ENCODE data around the gene FGA.

The FGA gene

DNA sequence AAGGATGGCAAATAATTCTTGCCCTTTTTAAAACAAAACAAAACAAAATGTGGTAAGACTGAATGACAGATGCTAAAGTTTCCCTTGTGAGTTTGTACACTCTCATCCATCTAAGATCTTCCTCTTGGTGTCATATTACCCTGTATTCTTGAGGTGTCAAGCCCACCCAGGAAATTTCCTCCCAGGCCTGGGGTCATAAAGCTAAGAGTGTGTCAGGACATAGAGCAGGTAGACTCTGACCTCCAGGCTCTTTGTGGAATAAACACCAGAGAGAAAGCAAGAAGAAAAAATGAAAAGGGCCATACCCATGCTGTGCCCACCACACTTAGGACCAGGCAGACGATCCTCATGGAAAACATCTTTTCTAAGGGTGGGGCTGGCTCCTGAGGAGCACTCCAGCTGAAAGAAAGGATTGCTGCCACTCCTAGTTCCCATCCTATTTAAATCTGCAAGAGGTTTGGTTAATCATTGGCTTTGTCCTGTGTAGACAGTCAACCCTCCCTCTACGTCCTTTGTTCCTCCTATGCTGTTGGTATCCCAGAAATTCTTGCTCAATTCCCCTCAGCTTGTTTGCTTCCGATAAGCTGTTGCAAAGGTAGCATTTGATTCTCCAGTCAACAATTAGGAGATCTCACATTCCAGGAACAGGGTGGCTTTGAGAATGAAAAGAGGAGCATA lies at the start of gene FGA:
TSS of gene FGA (minus strand) at position 414 of the 678 bp plus-strand sequence. CDS start at position 359, 55 bp downstream.
- no peak for DNase-seq

DNA sequence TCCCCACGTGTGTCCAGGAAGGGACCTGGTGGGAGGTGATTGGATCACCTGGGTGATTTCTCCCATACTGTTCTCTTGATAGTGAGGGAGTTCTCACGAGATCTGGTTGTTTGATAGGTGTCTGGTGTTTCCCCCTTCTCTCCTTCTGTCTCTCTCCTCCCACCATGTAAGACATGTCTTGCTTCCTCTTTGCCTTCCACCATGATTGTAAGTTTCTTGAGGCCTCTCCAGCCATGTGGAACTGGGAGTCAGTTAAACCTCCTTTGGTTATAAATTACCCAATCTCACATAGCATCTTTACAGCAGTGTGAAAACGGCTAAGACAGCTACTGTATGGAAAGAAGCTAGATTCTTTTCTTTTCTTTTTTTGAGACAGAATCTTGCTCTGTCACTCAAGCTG lies 43.5 kb upstream of the FGA start:
- no peak for DNase-seq

DNA sequence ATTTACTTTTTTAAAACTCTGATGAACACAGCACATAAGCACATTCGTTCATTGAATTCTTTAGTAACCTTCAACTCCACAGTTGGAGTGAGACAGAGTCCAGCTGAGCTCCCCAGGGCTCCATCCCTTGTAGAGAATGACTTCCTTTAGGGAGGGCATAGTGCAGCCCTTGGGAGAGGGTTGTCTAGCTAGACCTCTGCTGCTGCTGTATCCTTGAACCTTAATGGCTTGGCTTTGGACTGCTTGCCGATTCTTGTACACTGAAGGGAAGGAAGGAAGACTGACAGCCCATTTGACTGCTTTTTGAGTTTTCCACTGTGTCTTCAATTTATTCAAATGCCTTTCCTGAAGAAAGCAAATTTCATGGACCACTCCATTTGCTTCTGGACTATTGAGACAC lies 41.3 kb upstream of the FGA start:
- no peak for DNase-seq

DNA sequence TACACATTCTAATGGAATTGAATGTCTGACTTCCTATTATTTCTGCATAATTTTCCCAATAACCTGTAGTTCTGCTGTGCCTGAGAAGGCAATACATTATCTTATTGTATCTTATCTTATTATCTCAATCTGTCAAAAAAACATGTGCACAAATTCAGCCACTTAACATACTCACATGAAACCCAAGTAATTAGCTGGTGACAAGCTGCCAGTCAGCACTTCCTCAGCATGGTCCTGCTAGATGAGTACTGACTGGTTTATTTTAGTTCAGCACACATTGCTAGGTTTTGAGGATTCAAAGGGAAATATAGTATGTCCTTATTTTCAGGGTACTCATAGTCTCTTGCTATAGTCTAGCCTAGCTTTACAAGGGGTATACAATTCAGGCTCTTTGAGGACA lies 39.8 kb upstream of the FGA start:
- no peak for DNase-seq

DNA sequence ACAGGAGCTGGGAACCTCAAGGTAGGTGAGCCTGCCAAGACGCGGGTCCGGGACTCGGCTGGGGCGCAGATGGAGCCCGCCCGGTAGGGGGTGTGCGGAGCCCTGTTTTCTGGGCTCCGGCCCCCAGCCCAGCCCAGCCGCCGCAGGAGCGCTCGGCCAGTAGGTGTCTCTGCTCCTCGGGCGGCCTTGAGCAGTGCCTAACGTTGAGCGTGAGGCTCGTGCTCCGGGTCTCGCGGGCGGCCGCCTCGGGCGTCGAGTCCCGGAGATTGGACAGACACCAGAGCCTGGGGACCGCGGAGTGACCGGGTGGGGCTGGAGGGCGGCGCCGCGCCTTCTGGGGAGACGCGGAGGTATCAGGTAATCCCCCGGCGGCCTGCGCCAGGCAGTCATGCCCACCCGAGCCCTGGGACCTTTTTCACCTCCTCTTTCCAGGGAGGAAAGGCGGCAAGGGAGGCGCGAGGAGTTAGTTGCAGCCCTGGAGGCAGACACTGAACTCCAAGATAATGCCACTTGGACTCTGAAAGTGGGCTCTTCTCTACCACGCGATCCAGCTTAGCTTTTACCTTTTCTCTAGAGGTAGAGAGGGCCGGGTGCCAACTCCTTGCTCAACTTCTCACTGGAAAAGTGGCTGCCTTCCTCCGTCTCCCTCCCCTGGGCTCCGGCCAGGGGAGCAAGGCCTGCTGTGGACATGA lies 36.4 kb upstream of the FGA start:
- DNase-seq, result peak; percentile 31

DNA sequence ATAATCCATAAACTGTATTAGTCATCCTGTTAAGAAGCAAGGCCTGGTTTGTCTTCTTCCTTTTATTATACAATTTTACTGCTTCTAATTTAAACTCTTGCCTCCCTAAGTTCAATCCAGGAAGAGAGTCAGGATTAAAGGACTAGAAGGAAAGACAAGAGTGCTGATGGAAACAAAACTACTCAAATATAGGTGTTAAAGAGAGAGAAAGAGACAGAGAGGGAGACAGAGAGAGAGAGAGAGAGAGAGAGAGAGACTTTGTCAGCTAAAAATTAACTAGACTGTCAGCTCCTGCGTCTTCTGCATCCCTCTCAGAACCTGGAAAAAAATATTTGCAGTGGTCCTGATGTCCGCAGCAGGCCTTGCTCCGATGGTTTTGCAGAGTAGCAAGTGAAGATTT lies 35.4 kb upstream of the FGA start:
- DNase-seq, result no peak

DNA sequence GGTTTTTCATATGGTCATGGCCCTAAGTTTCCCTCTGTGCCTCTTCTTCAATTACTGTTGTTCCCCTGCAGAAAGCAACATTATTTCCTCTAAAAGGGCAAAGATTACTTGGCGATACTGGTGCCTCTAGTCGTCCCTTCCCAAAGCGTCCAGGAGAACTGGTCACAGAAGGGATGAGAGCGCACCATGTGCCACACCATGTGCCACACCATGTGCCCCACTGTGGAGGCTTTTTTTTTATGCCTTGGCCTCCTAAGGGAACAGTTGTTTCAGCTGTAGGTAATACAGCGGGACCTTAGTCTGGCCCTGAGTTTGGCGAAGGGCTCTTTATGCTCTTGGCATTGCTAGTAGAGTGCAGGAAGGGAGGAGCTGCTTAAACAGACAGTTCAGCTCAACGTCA lies 33.5 kb upstream of the FGA start:
- DNase-seq, result no peak

DNA sequence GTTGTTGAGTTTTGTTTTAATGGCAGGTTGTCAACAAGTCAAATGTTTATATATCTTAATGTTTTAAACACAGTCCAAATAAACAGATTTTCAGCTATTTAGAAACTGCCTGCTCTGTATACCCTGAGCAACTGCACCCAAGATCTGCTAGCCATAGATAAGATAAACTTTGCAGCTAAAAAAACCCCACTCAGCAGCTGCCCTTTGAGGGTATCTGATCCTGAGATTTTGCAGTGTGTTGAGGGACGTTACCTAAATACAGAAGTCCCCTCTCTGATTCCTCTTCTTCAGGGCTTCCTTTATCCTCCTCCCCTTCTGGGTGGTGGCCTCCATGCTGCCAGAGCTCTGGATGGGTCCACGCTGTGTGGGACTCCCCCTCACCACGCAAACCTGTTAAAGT lies 32.9 kb upstream of the FGA start:
- DNase-seq, result no peak

DNA sequence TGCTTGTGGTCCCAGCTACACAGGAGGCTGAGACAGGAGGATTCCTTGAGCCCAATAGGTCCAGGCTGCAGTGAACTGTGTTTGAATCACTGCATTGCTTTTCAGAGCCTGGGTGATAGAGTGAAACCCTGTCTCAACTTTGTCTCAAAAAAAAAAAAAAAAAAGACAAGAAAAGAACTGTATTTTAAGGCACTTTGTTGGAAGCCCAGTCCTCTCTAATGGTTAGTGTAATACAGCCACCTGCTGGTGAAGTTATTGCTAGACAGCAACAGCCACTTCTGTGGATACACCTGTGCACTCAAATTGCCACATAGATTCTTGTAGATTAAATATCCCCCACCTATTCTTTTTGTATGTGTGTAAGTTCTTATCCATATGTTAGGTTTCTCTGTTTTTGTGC lies 32.1 kb upstream of the FGA start:
- peak; percentile 49 for DNase-seq

DNA sequence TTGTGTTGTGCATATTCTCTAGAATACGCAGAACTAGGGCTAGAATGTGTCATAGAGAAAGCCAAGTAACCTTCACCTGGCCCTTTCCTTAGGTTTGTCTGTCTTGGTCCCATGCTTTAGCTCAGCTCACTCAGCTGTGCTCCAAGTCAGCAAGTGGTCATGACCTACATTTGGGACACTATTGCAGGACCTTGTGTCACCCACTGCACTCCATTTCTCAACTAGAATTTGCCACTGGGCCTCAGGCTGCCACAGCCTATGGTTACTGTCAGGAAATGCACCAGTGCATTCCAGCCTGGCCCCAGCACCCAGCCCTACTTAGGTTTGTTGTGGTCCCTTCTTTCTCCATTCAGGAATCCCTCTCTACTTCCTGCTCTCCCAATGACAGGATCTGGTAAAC lies 29.6 kb upstream of the FGA start:
- DNase-seq, result no peak

DNA sequence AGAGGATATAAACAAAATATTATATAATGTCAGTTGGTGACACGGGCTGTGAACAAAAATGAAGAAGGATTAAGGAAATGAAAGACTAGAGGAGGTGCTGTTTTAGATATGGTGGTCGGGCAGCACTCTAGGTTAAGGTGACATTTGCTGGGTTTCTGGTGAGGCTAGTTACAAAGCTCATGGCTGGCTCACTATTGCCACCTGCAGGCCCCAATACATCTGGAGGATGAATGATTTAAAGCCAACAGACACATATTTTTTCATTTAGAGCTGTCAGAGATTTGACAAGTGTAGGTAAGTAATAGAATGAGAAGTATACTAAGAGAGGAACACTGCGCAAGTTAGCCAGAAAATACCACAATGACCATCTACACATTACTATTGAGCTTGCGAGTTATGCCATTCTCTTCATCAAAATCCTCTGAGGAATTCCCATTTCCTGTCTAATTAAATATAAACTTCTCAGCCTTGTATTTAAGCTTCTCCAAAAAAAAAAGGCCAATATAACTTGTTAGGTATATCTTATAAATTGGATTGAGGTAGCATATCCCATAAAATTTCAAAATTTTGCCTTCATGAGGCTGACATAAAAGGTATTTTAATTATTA lies 28.3 kb upstream of the FGA start:
- DNase-seq, result peak; percentile 56

DNA sequence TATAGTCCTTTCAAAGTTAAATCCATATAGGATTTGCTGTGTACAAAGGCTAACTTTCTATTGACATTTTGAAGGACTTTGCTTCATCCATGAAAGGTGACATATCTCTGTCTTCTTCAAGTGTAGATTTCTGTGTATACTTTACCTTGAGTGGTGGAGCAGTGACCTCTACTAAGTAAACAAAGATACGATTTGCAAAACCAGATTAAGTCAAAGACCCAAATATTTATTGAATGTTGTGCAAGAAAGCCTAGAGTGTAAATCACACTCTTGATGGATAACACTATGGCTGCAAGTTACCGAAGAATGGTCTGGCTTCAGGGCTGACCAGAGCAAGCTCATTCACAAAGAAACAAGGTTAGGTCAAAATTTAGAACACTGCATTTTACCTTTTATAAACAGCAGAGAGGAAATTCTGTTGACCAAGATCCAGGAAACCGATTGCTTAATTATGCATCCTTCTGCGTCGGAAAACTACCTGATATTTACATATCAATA lies 27.3 kb upstream of the FGA start:
- DNase-seq, result no peak

DNA sequence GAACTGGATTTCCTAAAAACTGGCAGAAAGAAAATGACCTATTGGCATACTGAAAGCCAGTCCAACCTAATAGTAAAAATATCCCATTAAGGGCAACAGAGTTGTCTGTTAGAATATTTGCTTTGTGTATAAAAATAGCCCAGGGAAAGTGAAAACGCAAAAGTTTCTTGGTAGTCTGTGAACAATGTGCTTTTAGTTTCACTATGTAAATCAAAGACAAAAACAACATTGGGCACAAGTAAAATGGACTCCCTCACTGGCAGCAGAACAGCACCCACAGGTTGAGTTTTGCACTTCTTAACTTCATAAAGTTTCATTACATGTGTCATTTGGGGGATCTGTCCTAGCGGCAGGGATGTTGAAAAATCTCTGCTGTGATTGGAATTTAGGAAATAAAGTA lies 26.2 kb upstream of the FGA start:
- no peak for DNase-seq

DNA sequence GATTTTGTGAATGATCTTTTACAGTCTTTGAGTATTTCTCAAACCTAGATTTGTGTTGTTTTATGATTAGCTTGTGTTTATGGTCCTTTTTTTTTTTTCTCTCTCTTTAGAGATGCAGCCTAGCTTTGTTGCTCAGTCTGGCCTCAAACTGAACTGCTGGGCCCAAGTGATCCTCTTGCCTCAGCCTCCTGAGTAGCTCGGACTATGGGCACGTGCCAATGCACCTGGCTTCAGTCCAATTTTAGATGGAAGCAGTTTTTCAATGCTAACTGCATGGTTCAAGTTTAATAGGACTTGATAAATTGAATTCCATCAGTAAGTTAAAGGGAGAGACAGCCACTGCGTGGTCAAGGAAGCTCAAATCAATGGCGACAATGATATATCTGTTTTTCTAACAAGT lies 25.7 kb upstream of the FGA start:
- no peak for DNase-seq

DNA sequence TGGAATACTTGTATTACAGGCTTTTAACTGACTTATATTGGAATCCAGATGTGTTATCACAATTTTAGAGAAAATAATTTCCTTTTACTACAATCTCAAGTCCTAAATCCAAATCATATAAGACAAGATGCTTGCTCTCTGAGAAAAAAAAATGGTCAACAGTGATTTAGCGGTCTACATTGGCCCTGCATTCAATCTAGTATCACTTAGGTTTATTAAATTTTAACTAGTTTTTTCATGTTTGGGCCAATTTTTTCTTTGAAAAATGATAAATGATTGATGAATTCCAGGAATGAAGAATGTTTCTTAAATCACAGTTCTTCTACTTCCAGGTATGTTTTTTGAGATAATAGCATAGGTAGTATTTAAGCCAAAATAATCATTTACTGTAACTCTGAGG lies 24.7 kb upstream of the FGA start:
- DNase-seq, result no peak

DNA sequence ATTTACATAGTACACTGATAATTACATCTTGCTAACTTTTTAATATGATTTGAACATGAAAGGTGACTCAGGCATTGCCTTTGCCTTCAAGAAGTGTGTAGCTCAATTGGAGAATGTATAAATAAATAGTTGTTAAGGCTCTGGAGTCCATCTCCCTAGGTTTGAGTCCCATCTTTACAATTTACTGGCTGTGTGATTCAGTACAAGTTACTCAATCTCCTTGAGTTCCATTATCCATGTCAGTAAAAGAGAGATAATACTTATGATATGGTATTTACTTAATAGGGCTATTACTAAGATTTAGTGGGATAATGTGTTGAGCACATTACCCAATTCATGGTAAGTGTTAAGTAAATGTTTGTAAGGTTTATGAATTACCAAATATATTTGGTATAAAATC lies 23.8 kb upstream of the FGA start:
- DNase-seq, result no peak

DNA sequence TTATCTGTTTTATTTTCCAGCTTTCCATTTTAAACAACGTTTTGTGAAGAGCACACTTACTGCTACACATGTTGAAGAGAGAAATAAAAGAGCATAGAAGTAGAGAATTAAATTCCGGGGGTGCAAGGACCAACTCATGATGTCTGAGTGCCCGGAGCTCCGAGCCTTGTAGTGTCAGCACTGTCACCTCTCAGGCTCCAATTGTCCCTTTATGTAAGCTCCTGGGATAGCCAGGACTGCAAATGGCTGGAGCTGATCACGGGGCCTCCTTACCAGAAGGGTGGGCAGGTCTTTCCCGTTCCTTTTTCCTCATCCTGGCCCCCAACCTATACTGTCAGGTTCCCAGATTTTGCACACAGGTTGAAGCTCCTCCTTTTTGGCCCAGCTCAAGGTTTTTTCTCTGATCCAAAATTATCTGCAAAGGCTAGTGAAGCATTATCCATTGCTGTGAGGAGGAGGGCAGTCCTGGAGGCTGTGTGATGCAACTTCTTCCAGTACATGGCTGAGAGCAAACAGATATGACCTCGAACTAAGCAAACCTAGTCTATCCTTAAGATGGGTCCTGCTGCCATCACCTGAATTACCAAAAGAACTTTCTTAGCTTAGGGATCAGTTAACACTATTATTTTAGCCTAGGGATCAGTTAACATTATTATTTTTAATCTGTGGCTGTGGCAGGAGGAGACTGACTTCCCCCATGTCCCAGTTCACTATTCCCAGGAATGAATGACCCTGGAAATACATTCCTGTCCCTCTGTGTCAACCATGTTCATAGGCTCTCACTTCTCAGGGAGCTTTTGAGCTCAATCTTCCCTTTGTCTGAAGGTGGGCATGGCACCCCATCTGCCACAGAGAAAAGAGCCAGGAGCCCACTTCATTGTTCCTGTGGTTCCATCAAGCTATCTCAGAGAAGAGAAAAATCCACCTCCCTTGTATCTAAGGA lies 22.2 kb upstream of the FGA start, which contains the start of gene FGG:
TSS of gene FGG (minus strand) at position 185 of the 943 bp plus-strand sequence. CDS start at position 138, 47 bp downstream.
- no peak for DNase-seq

DNA sequence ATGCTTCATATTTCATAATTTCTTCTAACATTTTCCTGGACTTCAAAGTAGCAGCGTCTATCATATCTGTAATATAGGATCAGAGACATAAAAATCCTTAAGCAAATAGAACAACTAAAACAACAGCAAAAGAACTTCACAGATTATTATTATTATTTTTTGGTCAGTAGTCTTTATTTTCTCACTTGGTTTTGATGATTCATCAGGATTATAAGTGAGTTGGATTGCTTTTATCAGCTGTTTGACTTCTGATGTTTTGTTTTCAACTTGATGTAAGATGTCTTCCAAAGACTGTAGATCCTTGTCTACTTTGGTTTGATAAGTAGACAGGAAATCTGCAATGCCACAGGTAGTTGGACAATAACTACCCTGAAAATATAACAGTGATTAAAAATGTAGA lies 21.3 kb upstream of the FGA start:
- DNase-seq, result no peak

DNA sequence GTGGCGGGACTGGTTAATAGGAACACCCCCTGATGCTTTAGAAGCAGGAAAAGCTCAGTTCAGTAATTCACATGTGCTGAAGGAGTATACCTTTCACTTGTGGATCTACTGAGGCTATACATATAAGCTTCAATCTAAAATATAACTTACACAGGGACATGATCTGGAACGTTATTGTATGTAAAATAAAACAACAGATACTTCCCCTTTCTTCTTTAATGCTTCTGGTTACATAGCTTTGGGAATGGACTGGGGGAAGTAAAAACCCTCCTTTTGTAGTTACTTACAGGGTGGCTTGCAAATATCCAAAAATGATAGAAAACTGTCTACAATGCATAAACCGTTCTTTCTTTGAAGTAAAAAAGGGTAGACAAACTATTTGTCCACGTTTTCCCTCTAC lies 20.0 kb upstream of the FGA start:
- no peak for DNase-seq

DNA sequence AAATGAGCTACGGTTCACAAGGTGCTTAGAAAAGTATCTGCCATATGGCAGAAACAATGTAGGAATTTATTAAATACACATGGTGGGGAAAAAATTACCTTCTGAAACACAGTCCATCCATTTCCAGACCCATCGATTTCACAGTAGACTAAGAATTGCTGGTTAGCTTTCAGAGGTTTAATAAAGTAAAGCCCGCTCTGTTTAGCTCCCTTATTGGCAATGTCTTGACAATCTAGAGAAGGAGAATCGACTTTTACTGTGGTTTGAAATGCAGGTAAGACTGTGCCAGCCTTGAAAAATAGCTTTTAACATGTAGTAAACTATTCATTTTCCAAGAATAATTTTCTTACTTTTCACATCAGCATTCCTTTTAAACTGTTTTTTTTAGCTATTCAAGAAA lies 19.0 kb upstream of the FGA start:
- no peak for DNase-seq

DNA sequence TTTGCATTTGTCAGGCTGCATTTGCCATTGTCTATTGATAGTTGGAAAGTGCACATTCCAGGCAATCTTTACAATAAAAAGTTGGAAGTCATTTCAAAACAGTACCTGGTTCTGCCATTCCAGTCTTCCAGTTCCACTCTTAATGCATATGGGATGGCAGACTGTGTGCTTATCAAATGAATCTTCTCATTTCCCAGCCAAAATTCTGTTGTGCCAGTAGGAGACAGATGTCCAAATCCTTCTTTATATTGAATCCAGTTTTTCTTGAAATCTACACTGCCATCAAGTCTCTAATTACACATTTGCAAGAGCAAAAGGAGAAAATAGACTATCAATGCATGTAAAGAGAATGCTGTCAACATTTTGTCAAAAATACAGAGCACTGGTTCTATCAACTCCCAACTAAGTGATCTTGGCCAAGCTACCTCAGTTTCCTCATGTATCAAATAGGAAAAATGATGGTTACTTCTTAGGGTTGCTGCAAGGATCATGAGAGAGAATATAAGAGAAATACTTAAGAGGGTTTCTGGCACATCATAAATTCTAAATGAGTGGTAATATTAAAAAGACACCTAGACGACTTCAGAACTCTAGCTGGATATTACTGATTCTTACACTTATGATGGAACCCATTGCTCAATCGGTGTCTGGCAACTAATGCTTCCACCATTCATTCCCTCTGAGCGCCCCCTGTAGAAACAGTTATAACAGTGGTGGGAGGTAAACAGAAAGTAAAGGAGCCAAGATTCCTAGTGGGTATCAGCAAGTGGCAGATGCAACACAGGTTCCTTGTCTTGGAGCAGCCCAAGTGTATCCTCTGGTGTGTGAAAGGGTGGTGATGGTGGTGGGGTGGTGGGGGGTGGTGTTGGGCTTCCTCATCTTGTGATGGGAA lies 18.1 kb upstream of the FGA start:
- DNase-seq, result no peak

Measured in CD4-positive, alpha-beta T cell treated with Interleukin-10 for 1 hour (primary cell).